Measurements from ENCODE around the gene ZFP36L1.

DNA sequence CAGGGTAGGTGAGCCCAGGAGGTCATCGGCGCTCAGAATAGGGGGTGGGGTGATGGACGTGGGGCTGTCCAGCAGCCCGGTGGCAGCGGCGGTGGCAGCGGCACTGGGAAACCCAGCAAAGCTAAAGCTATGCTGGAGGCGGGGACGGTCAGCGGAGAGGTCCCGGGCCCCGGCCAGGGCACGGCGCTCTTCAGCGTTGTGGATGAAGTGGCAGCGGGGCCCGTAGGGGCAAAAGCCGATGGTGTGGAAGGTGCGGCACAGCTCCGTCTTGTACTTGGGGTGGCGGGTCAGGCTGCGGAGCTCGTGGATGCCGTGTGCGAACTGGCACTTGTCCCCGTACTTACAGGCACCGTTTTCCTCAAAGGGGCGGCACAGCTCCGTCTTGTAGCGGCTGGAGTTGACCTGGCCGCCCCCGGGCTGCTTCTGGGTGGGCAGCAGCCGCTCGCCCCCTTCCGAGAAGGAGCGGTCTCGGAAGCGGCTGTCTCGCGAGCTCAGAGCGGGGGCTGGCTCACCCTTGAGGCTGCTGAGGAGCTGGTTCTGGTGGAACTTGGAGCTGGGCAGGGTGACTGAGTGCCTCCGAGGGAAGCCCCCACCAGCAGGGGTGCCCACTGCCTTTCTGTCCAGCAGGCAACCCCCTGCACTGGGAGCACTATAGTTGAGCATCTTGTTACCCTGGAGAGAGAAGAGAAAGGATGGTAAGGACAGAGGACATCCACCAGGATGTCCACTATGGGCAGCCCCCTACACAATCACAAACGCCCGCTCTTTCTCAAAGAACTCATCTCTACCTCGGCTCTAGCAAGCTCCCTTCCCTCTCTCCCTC, 2.8 kb downstream of the ZFP36L1 start:
- TF ChIP-seq EP300 (IDR thresholded peaks at IDR 0.05) (peak in 1 of 2 donors; percentile 40), POLR2A (IDR thresholded peaks at IDR 0.05) (no peak)
- TF ChIP-seq, protein P1, sequence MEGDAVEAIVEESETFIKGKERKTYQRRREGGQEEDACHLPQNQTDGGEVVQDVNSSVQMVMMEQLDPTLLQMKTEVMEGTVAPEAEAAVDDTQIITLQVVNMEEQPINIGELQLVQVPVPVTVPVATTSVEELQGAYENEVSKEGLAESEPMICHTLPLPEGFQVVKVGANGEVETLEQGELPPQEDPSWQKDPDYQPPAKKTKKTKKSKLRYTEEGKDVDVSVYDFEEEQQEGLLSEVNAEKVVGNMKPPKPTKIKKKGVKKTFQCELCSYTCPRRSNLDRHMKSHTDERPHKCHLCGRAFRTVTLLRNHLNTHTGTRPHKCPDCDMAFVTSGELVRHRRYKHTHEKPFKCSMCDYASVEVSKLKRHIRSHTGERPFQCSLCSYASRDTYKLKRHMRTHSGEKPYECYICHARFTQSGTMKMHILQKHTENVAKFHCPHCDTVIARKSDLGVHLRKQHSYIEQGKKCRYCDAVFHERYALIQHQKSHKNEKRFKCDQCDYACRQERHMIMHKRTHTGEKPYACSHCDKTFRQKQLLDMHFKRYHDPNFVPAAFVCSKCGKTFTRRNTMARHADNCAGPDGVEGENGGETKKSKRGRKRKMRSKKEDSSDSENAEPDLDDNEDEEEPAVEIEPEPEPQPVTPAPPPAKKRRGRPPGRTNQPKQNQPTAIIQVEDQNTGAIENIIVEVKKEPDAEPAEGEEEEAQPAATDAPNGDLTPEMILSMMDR (IDR thresholded peaks at IDR 0.05): no peak
